OCI-LY7 (cell line): ENCODE data around the gene STK35. TPM values are rescaled to one million over a fixed set of nuclear protein-coding genes. Genes with fewer than 3 reads are reported as not detected.

ENCODE experiments used
- BruUV-seq: library from RNA; stranded (reverse); fragments of 400-500 nt; replicated peaks from 2 replicates; lab custom pipeline; 2021; lab: Mats Ljungman, UMichigan
- CTCF ChIA-PET: fragments of 300-600 bp; sonication (Branson Sonifier 250); formaldehyde crosslinking; loops from one replicate; lab custom pipeline; 2022; ENCODE audit warnings: antibody characterized with exemption; ENCODE audit not compliant: unreplicated experiment; lab: Charles Lee
- POLR2A ChIA-PET: fragments of 300-600 bp; sonication (Branson Sonifier 250); formaldehyde crosslinking; loops from one replicate; lab custom pipeline; 2022; ENCODE audit warnings: antibody characterized with exemption; lab: Charles Lee
- DNase-seq: peaks from one replicate; pipeline ENCODE4 v3.0.0-alpha.2; 2015; ENCODE audit warnings: low spot score
- H2AFZ ChIP-seq: fragments of 200-600 bp; sonication (generic), shearing (Covaris generic); 2 replicates; pipeline ENCODE4 v1.6.1; 2014; ENCODE audit warnings: mild to moderate bottlenecking, antibody characterized with exemption, low read length, moderate library complexity
- H3K27ac ChIP-seq: fragments of 200-600 bp; sonication (generic); 2 replicates; pipeline ENCODE4 v1.5.1; 2014; ENCODE audit warnings: mixed run types, low read depth, mild to moderate bottlenecking, moderate library complexity, low read length, inconsistent platforms; ENCODE audit not compliant: poor library complexity, severe bottlenecking
- H3K36me3 ChIP-seq: fragments of 200-600 bp; sonication (generic); 2 replicates; pipeline ENCODE4 v1.6.1; 2014; ENCODE audit warnings: mild to moderate bottlenecking, antibody characterized with exemption, low read length, moderate library complexity, mixed read lengths; ENCODE audit not compliant: insufficient read depth
- H3K4me1 ChIP-seq: fragments of 200-600 bp; sonication (generic); 2 replicates; pipeline ENCODE4 v1.5.1; 2014; ENCODE audit warnings: mild to moderate bottlenecking, low read length; ENCODE audit not compliant: insufficient read depth, poor library complexity, severe bottlenecking
- H3K4me2 ChIP-seq: fragments of 200-600 bp; sonication (generic); 2 replicates; pipeline ENCODE4 v1.6.1; 2014; ENCODE audit warnings: mild to moderate bottlenecking, low read length
- H3K4me3 ChIP-seq: fragments of 200-600 bp; sonication (generic); 2 replicates; pipeline ENCODE4 v1.5.1; 2014; ENCODE audit warnings: mild to moderate bottlenecking, low read depth, low read length; ENCODE audit not compliant: poor library complexity, severe bottlenecking
- H3K79me2 ChIP-seq: fragments of 200-600 bp; sonication (generic); 2 replicates; pipeline ENCODE4 v1.6.1; 2016; ENCODE audit warnings: low read depth, mild to moderate bottlenecking, low read length, moderate library complexity, mixed read lengths; ENCODE audit not compliant: insufficient read depth
- H3K9me2 ChIP-seq: fragments of 200-600 bp; sonication (generic); 2 replicates; pipeline ENCODE4 v1.6.1; 2016; ENCODE audit warnings: mild to moderate bottlenecking, low read length, mixed read lengths; ENCODE audit not compliant: insufficient read depth
- H3K9me3 ChIP-seq: fragments of 200-600 bp; sonication (generic); 2 replicates; pipeline ENCODE4 v1.6.1; 2014; ENCODE audit warnings: mild to moderate bottlenecking, mixed run types, low read length, mixed read lengths
- H4K20me1 ChIP-seq: fragments of 200-600 bp; sonication (generic); 2 replicates; pipeline ENCODE4 v1.6.1; 2014; ENCODE audit warnings: mild to moderate bottlenecking, antibody characterized with exemption, low read length, moderate library complexity, mixed read lengths; ENCODE audit not compliant: insufficient read depth
- EZH2phosphoT487 ChIP-seq: fragments of 200-600 bp; sonication (generic); IDR thresholded peaks from 2 replicates; pipeline ENCODE4 v1.6.1; 2018; ENCODE audit warnings: low read depth, borderline replicate concordance, mild to moderate bottlenecking, mixed run types, antibody characterized with exemption, low read length, moderate library complexity, mixed read lengths
- intact Hi-C: fragments of 100-400 bp; cut with micrococcal nuclease; formaldehyde crosslinking; loops from one replicate; pipeline ENCODE4 v1.10.0; 2022; ENCODE audit not compliant: unreplicated experiment
- total RNA-seq, 2 experiments: library from RNA; depleted of rRNA in 1 of 2; stranded (reverse); fragments of >200 nt in 1 of 2; shearing (Covaris generic) in 1 of 2; gene quantifications; 2 replicates each; pipeline ENCODE4 v1.2.3, GENCODE V29; 2014 to 2022
- TF ChIP-seq, protein P1 (sequence below): fragments of 200-600 bp; sonication (generic); conservative IDR thresholded peaks from 2 replicates; pipeline ENCODE4 v1.5.1; 2014; ENCODE audit warnings: mild to moderate bottlenecking, antibody characterized with exemption, low read length, moderate library complexity, mixed read lengths

The STK35 gene
- total RNA-seq, 2 experiments from 2014 or later = 21.4 to 22.3 TPM

GRCh38 chr20:2173186-2173585 is 71.6 kb downstream of the STK35 start:
- no peak overlapping the region for H2AFZ ChIP-seq
- H3K4me1 ChIP-seq = no peaks in the 10 kb centered on the region
- TF ChIP-seq, protein P1, sequence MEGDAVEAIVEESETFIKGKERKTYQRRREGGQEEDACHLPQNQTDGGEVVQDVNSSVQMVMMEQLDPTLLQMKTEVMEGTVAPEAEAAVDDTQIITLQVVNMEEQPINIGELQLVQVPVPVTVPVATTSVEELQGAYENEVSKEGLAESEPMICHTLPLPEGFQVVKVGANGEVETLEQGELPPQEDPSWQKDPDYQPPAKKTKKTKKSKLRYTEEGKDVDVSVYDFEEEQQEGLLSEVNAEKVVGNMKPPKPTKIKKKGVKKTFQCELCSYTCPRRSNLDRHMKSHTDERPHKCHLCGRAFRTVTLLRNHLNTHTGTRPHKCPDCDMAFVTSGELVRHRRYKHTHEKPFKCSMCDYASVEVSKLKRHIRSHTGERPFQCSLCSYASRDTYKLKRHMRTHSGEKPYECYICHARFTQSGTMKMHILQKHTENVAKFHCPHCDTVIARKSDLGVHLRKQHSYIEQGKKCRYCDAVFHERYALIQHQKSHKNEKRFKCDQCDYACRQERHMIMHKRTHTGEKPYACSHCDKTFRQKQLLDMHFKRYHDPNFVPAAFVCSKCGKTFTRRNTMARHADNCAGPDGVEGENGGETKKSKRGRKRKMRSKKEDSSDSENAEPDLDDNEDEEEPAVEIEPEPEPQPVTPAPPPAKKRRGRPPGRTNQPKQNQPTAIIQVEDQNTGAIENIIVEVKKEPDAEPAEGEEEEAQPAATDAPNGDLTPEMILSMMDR = no peak
- no peak for TF ChIP-seq EZH2phosphoT487
- no peaks in the 10 kb centered on the region for H3K9me3 ChIP-seq
- DNase-seq = no peak
- H3K4me3 ChIP-seq = no peak overlapping the region
- no TSS peak for BruUV-seq
- POLR2A ChIA-PET = no interaction called here
- intact Hi-C loops = loop anchor here (5.0 kb wide), 2 partner anchors 71 to 371 kb away; partner anchors contain the start of gene STK35
- H3K27ac ChIP-seq = no peak overlapping the region
- H3K36me3 ChIP-seq = no peaks in the 10 kb centered on the region
- H3K79me2 ChIP-seq = no peaks in the 10 kb centered on the region
- no peaks in the 10 kb centered on the region for H3K9me2 ChIP-seq
- H4K20me1 ChIP-seq = no peaks in the 10 kb centered on the region
- CTCF ChIA-PET = interaction anchor here (1.3 to 1.4 kb wide), 2 partner anchors 12 to 49 kb away, joined by 4 to 6 read pairs; no protein-coding TSS in a partner anchor
- H3K4me2 ChIP-seq = no peak overlapping the region

- no peaks in the 10 kb centered on the region for H4K20me1 ChIP-seq
- H3K79me2 ChIP-seq = no peaks in the 10 kb centered on the region
- DNase-seq = no peak
- no peaks in the 10 kb centered on the region for H3K9me3 ChIP-seq
- H3K4me2 ChIP-seq = no peak overlapping the region
- no peak overlapping the region for H2AFZ ChIP-seq
- TF ChIP-seq, protein P1 = no peak
- no peak for TF ChIP-seq EZH2phosphoT487
- no TSS peak for BruUV-seq
- CTCF ChIA-PET = interaction anchor here (1.4 kb wide), 1 partner anchor 13 kb away, joined by 4 read pairs; no protein-coding TSS in a partner anchor
- POLR2A ChIA-PET = no interaction called here
- intact Hi-C loops = loop anchor here (5.0 kb wide), 2 partner anchors 72 to 372 kb away; partner anchors contain the start of gene STK35
- no peaks in the 10 kb centered on the region for H3K36me3 ChIP-seq
- no peak overlapping the region for H3K27ac ChIP-seq
- no peak overlapping the region for H3K4me3 ChIP-seq
- H3K4me1 ChIP-seq = no peaks in the 10 kb centered on the region
- H3K9me2 ChIP-seq = no peaks in the 10 kb centered on the region
Observed at GRCh38 chr20:2174067-2174466, 72.4 kb downstream of the STK35 start.

DNA sequence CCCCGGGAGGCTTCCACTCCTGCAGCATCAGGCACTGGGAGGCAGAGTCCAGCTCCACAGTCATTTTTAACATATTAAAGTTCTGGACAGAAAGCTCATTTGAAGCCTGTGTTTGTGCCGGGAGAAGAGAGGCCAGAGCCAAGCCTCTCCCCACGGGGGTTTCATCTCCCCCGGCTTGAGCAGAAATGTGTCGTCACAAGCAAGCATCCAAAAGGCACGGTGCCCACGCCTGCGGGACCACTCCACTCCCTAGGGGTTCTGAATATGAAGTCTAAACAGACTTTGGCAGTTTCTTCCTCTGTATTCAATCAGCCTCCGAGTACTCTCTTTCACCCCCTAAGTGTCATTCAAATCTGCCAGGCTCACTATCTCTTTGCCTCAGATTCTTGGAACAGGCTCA is 75.3 kb downstream of the STK35 start:
- ChIA-PET POLR2A (no interaction called here), CTCF (no interaction called here)
- Histone ChIP-seq H2AFZ (no peak overlapping the region), H3K27ac (no peak overlapping the region), H3K4me3 (no peak overlapping the region), H3K4me1 (no peaks in the 10 kb centered on the region), H3K9me3 (no peaks in the 10 kb centered on the region), H3K4me2 (no peak overlapping the region), H4K20me1 (no peaks in the 10 kb centered on the region), H3K79me2 (no peaks in the 10 kb centered on the region), H3K36me3 (no peaks in the 10 kb centered on the region), H3K9me2 (no peaks in the 10 kb centered on the region)
- no TSS peak for BruUV-seq
- DNase-seq = no peak
- TF ChIP-seq, protein P1 = no peak
- TF ChIP-seq EZH2phosphoT487 = no peak
- intact Hi-C loops = no loop called here
